GM23248 (cell line): Measurements from ENCODE around the gene TECPR2. TPM values are rescaled to one million over a fixed set of nuclear protein-coding genes. Genes with fewer than 3 reads are reported as not detected.

Experiments used
- DNase-seq: peaks from one replicate; pipeline ENCODE4 v3.0.0-alpha.2; 2015
- H2AFZ ChIP-seq: fragments of 200-600 bp; sonication (generic); 2 replicates; pipeline ENCODE4 v1.6.1; 2016; ENCODE audit warnings: antibody characterized with exemption
- H3F3A ChIP-seq: fragments of 200-600 bp; sonication (generic); 2 replicates; pipeline ENCODE4 v1.6.1; 2016; ENCODE audit warnings: mild to moderate bottlenecking, antibody characterized with exemption, mixed run types; ENCODE audit not compliant: insufficient read depth
- H3K27ac ChIP-seq: fragments of 200-600 bp; sonication (generic); 2 replicates; pipeline ENCODE4 v1.5.1; 2016; ENCODE audit warnings: mild to moderate bottlenecking
- H3K27me3 ChIP-seq: fragments of 200-600 bp; sonication (generic); replicated peaks from 2 replicates; pipeline ENCODE4 v1.6.1; 2016; ENCODE audit warnings: mild to moderate bottlenecking; ENCODE audit not compliant: insufficient read depth
- H3K36me3 ChIP-seq: fragments of 200-600 bp; sonication (generic); 2 replicates; pipeline ENCODE4 v1.6.1; 2016; ENCODE audit warnings: low read depth, mild to moderate bottlenecking
- H3K4me1 ChIP-seq: fragments of 200-600 bp; sonication (generic); 2 replicates; pipeline ENCODE4 v1.6.1; 2016; ENCODE audit warnings: mild to moderate bottlenecking; ENCODE audit not compliant: insufficient read depth
- H3K4me2 ChIP-seq: fragments of 200-600 bp; sonication (generic); one replicate; pipeline ENCODE4 v1.6.1; 2016; ENCODE audit warnings: mild to moderate bottlenecking; ENCODE audit not compliant: unreplicated experiment
- H3K4me3 ChIP-seq: fragments of 200-600 bp; sonication (generic); 2 replicates; pipeline ENCODE4 v1.5.1; 2016; ENCODE audit warnings: mild to moderate bottlenecking
- H3K79me2 ChIP-seq: fragments of 200-600 bp; sonication (generic); 2 replicates; pipeline ENCODE4 v1.6.1; 2016; ENCODE audit warnings: mild to moderate bottlenecking; ENCODE audit not compliant: insufficient read depth
- H3K9ac ChIP-seq: fragments of 200-600 bp; sonication (generic); 2 replicates; pipeline ENCODE4 v1.6.1; 2016; ENCODE audit warnings: mild to moderate bottlenecking
- H3K9me2 ChIP-seq: fragments of 200-600 bp; sonication (generic); 2 replicates; pipeline ENCODE4 v1.6.1; 2016; ENCODE audit warnings: mixed run types, mild to moderate bottlenecking, moderate library complexity; ENCODE audit not compliant: insufficient read depth
- H3K9me3 ChIP-seq: fragments of 200-600 bp; sonication (generic); one replicate; pipeline ENCODE4 v1.6.1; 2017; ENCODE audit warnings: low read depth
- H4K20me1 ChIP-seq: fragments of 200-600 bp; sonication (generic); 2 replicates; pipeline ENCODE4 v1.6.0; 2016; ENCODE audit not compliant: insufficient read depth
- EZH2 ChIP-seq: fragments of 200-600 bp; sonication (generic); IDR thresholded peaks from 2 replicates; pipeline ENCODE4 v1.6.1; 2018; ENCODE audit warnings: antibody characterized with exemption, mild to moderate bottlenecking; ENCODE audit not compliant: insufficient read depth, poor library complexity, severe bottlenecking
- EZH2phosphoT487 ChIP-seq: fragments of 200-600 bp; sonication (generic); IDR thresholded peaks from 2 replicates; pipeline ENCODE4 v1.6.1; 2018; ENCODE audit warnings: antibody characterized with exemption, moderate library complexity, mild to moderate bottlenecking, low read depth; ENCODE audit not compliant: insufficient read depth
- WGBS, 2 experiments: methylation state at CpG; one replicate each; pipeline ENCODE4 v1.1.6; 2015 to 2017; ENCODE audit warnings: low lambda C conversion rate in 2 of 2, low coverage in 1 of 2; ENCODE audit errors: missing lambda C conversion rate in 2 of 2; 5-methylcytosine and 5-hydroxymethylcytosine counted together
- in situ Hi-C: fragments of 300-500 bp; cut with MboI; formaldehyde crosslinking; loops from 2 replicates; pipeline ENCODE4 v1.15.0; 2020
- polyA plus RNA-seq: library from polyadenylated mRNA; unstranded; fragments of >200 nt; fragmentation: Nextera tagmentation; extraction: Ambion mirVana; gene quantifications from 2 replicates; pipeline ENCODE4 v1.2.1, GENCODE V29; 2016
- total RNA-seq: library from RNA; depleted of rRNA; stranded (reverse); fragments of >200 nt; shearing (Covaris generic); gene quantifications from 2 replicates; pipeline ENCODE4 v1.2.3, GENCODE V29; 2014

TECPR2 gene
- total and polyA plus RNA-seq, 2 experiments from 2014 or later = 11.4 to 15.8 TPM

DNA sequence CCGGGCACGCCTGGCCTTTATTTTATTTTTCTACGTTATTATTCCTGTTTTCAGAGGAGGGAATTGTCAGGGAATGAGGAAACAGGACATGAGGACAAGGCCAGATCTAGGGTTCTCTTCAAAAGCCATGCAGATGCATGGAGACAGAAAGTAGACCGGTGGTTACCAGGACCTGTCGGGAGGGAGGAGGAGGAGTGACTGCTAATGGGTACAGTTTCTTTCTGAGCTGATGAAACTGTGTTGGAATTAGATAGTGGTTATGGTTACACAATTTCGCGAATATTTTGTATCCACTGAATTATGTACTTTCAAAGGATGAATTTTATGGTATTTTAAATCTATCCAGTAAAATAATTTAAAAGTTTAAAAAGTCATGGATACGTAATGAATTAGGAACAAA lies 31.9 kb upstream of the TECPR2 start:
- H4K20me1 ChIP-seq = no peaks in the 10 kb centered on the region
- in situ Hi-C loops = no loop called here
- no peak for TF ChIP-seq EZH2phosphoT487
- TF ChIP-seq EZH2 = no peak
- H3K4me3 ChIP-seq = no peak overlapping the region
- no peaks in the 10 kb centered on the region for H3F3A ChIP-seq
- H3K4me1 ChIP-seq = no peaks in the 10 kb centered on the region
- no peaks in the 10 kb centered on the region for H3K9me2 ChIP-seq
- no peak overlapping the region for H3K9ac ChIP-seq
- H3K79me2 ChIP-seq = no peaks in the 10 kb centered on the region
- no peak for DNase-seq
- no peak overlapping the region for H3K4me2 ChIP-seq
- H3K27me3 ChIP-seq = no peaks in the 10 kb centered on the region
- no peak overlapping the region for H2AFZ ChIP-seq
- peaks cover 6% of the 10 kb centered on the region for H3K36me3 ChIP-seq
- no peak overlapping the region for H3K27ac ChIP-seq
- no peaks in the 10 kb centered on the region for H3K9me3 ChIP-seq
- WGBS, 2 experiments = 95 to 98% methylated on average over 8 of the region's 8 CpGs

GRCh38 chr14:102333390-102333789 lies 29.4 kb upstream of the TECPR2 start:
- Histone ChIP-seq H3K4me2 (no peak overlapping the region), H2AFZ (no peak overlapping the region), H3K4me1 (no peaks in the 10 kb centered on the region), H3K27me3 (no peaks in the 10 kb centered on the region), H3F3A (no peaks in the 10 kb centered on the region), H3K9me2 (no peaks in the 10 kb centered on the region), H3K4me3 (no peak overlapping the region), H3K9ac (no peak overlapping the region), H4K20me1 (no peaks in the 10 kb centered on the region), H3K79me2 (no peaks in the 10 kb centered on the region), H3K36me3 (no peaks in the 10 kb centered on the region), H3K27ac (no peak overlapping the region), H3K9me3 (no peaks in the 10 kb centered on the region)
- in situ Hi-C loops = no loop called here
- TF ChIP-seq EZH2 (no peak), EZH2phosphoT487 (no peak)
- WGBS, 2 experiments = 95% methylated on average over 7 of the region's 7 CpGs
- no peak for DNase-seq

- H2AFZ ChIP-seq = no peak overlapping the region
- H4K20me1 ChIP-seq = no peaks in the 10 kb centered on the region
- H3K4me1 ChIP-seq = no peaks in the 10 kb centered on the region
- no peak for TF ChIP-seq EZH2phosphoT487
- TF ChIP-seq EZH2 = no peak
- no peak overlapping the region for H3K4me2 ChIP-seq
- H3K36me3 ChIP-seq = no peaks in the 10 kb centered on the region
- WGBS, 2 experiments = 89 to 94% methylated on average over 13 of the region's 13 CpGs
- no peaks in the 10 kb centered on the region for H3K27me3 ChIP-seq
- no peak overlapping the region for H3K9ac ChIP-seq
- no peak overlapping the region for H3K27ac ChIP-seq
- no peaks in the 10 kb centered on the region for H3K9me3 ChIP-seq
- H3K79me2 ChIP-seq = no peaks in the 10 kb centered on the region
- in situ Hi-C loops = no loop called here
- H3F3A ChIP-seq = no peaks in the 10 kb centered on the region
- H3K9me2 ChIP-seq = no peaks in the 10 kb centered on the region
- DNase-seq = no peak
- H3K4me3 ChIP-seq = no peak overlapping the region
Measured at GRCh38 chr14:102333795-102334705, 28.7 kb upstream of the TECPR2 start.

DNA sequence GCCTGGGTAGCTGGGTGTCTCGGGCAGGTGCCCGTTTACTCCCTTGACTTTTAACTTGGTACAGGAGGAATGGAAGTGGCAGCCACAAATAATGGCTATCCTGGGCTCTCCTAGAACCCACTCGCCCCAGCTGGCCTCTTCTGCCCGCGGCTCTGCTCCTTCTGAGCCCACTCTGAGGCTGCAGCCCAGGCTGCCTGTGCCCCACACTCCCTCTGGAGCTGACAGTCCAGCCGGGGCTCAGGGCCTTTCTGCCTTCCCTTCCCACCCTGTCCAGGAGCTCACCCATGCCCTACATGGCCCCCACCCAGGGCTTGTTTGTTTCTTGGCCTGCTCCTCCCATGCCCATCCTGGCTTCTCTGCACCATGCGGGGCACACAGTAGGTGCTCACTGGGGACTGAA lies 27.6 kb upstream of the TECPR2 start:
- TF ChIP-seq EZH2 (no peak), EZH2phosphoT487 (no peak)
- Histone ChIP-seq H3K4me3 (no peak overlapping the region), H3K4me2 (no peak overlapping the region), H4K20me1 (no peaks in the 10 kb centered on the region), H3K36me3 (no peaks in the 10 kb centered on the region), H3K9ac (no peak overlapping the region), H3K27ac (no peak overlapping the region), H3K9me3 (no peaks in the 10 kb centered on the region), H3K27me3 (no peaks in the 10 kb centered on the region), H3K9me2 (no peaks in the 10 kb centered on the region), H3K4me1 (no peaks in the 10 kb centered on the region), H3K79me2 (no peaks in the 10 kb centered on the region), H2AFZ (no peak overlapping the region), H3F3A (no peaks in the 10 kb centered on the region)
- in situ Hi-C loops = no loop called here
- DNase-seq = no peak
- 89 to 100% methylated on average over 6 to 7 of the region's 7 CpGs for WGBS, 2 experiments
